Peyer's patch (tissue), 4 donors: ENCODE data around the gene ALKBH5.

ENCODE experiments used
- CTCF ChIP-seq, 6 experiments: fragments of 450-650 bp in 4 of 6; fragments of 200-600 bp in 2 of 6; sonication (generic) in 1 of 6; IDR thresholded peaks; one replicate each; pipeline ENCODE4 v1.5.1; 2017 to 2019; ENCODE audit warnings: antibody characterized with exemption in 6 of 6, mild to moderate bottlenecking in 3 of 6, moderate library complexity in 1 of 6
- POLR2A ChIP-seq, 2 donors: fragments of 450-650 bp; IDR thresholded peaks; one replicate each; pipeline ENCODE4 v1.5.1; 2017; ENCODE audit warnings: antibody characterized with exemption in 2 of 2, mild to moderate bottlenecking in 2 of 2, moderate library complexity in 2 of 2

- TF ChIP-seq POLR2A (IDR thresholded peaks at IDR 0.05) (no peak), CTCF (IDR thresholded peaks at IDR 0.05) (no peak)
These were observed 51.3 kb downstream of the ALKBH5 start for GRCh38 chr17:18234853-18235380.
